HL-60 (cell line): Measurements from ENCODE around the gene HIF3A.

ENCODE experiments used
- DNase-seq, 2 experiments: peaks; one replicate each; pipeline ENCODE4 v3.0.0-alpha.2; 2010 to 2020; ENCODE audit warnings: low read depth in 1 of 2, low spot score in 1 of 2
- H3K27ac ChIP-seq: fragments of 250-450 bp; sonication (Bioruptor Pico); replicated peaks from 2 replicates; pipeline ENCODE4 v1.5.1; 2020; ENCODE audit warnings: mild to moderate bottlenecking, moderate library complexity
- H3K27me3 ChIP-seq: fragments of 250-450 bp; sonication (Bioruptor Pico); 2 replicates; pipeline ENCODE4 v1.5.1; 2021; ENCODE audit warnings: mild to moderate bottlenecking, moderate library complexity; ENCODE audit not compliant: insufficient read depth, poor library complexity, severe bottlenecking
- H3K4me3 ChIP-seq: replicated peaks from 2 replicates; pipeline ENCODE4 v1.5.1; 2011; ENCODE audit warnings: mild to moderate bottlenecking, control low read depth, low read length; ENCODE audit not compliant: insufficient read depth
- GABPA ChIP-seq: IDR thresholded peaks from 2 replicates; pipeline ENCODE4 v1.6.1; 2012; ENCODE audit warnings: low read depth
- POLR2AphosphoS5 ChIP-seq: IDR thresholded peaks from 2 replicates; pipeline ENCODE4 v1.6.1; 2012; ENCODE audit warnings: low read depth
- SPI1 ChIP-seq: IDR thresholded peaks from 2 replicates; pipeline ENCODE4 v1.6.1; 2012; ENCODE audit warnings: low read depth, mild to moderate bottlenecking, borderline replicate concordance
- TF ChIP-seq, protein P1 (sequence below): IDR thresholded peaks from one replicate; pipeline ENCODE4 v1.5.1; 2011; ENCODE audit warnings: low read length, control low read depth, inconsistent platforms; ENCODE audit not compliant: insufficient read depth
- TF ChIP-seq, protein P2 (sequence below): IDR thresholded peaks from 2 replicates; pipeline ENCODE4 v1.6.1; 2012; ENCODE audit warnings: low read depth; ENCODE audit not compliant: insufficient replicate concordance

HIF3A gene

DNA sequence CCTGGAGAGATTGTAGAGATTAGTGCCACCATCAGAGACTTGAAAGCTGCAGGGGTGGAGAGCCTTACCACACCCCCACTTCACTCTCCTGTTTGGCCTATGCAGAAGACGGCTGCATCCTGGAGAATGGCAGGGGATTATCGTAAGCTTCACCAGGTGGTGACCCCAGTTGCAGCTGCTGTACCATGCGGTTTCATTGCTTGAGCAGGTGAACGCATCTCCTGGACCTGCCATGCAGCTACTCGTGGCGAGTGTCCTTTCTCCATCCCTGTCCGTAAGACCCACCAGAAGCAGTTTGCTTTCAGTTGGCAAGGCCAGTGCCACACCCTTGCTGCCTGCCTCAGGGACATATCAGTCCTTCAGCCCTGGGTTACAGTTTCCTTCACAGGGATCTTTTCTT is 71.3 kb downstream of the HIF3A start:
- no peak for TF ChIP-seq POLR2AphosphoS5
- TF ChIP-seq GABPA: no peak
- TF ChIP-seq SPI1: no peak
- TF ChIP-seq, protein P1, sequence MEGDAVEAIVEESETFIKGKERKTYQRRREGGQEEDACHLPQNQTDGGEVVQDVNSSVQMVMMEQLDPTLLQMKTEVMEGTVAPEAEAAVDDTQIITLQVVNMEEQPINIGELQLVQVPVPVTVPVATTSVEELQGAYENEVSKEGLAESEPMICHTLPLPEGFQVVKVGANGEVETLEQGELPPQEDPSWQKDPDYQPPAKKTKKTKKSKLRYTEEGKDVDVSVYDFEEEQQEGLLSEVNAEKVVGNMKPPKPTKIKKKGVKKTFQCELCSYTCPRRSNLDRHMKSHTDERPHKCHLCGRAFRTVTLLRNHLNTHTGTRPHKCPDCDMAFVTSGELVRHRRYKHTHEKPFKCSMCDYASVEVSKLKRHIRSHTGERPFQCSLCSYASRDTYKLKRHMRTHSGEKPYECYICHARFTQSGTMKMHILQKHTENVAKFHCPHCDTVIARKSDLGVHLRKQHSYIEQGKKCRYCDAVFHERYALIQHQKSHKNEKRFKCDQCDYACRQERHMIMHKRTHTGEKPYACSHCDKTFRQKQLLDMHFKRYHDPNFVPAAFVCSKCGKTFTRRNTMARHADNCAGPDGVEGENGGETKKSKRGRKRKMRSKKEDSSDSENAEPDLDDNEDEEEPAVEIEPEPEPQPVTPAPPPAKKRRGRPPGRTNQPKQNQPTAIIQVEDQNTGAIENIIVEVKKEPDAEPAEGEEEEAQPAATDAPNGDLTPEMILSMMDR: no peak
- TF ChIP-seq, protein P2, sequence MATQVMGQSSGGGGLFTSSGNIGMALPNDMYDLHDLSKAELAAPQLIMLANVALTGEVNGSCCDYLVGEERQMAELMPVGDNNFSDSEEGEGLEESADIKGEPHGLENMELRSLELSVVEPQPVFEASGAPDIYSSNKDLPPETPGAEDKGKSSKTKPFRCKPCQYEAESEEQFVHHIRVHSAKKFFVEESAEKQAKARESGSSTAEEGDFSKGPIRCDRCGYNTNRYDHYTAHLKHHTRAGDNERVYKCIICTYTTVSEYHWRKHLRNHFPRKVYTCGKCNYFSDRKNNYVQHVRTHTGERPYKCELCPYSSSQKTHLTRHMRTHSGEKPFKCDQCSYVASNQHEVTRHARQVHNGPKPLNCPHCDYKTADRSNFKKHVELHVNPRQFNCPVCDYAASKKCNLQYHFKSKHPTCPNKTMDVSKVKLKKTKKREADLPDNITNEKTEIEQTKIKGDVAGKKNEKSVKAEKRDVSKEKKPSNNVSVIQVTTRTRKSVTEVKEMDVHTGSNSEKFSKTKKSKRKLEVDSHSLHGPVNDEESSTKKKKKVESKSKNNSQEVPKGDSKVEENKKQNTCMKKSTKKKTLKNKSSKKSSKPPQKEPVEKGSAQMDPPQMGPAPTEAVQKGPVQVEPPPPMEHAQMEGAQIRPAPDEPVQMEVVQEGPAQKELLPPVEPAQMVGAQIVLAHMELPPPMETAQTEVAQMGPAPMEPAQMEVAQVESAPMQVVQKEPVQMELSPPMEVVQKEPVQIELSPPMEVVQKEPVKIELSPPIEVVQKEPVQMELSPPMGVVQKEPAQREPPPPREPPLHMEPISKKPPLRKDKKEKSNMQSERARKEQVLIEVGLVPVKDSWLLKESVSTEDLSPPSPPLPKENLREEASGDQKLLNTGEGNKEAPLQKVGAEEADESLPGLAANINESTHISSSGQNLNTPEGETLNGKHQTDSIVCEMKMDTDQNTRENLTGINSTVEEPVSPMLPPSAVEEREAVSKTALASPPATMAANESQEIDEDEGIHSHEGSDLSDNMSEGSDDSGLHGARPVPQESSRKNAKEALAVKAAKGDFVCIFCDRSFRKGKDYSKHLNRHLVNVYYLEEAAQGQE: no peak
- H3K4me3 ChIP-seq: no peak overlapping the region
- no peak overlapping the region for H3K27ac ChIP-seq
- DNase-seq: no peak
- no peaks in the 10 kb centered on the region for H3K27me3 ChIP-seq

DNA sequence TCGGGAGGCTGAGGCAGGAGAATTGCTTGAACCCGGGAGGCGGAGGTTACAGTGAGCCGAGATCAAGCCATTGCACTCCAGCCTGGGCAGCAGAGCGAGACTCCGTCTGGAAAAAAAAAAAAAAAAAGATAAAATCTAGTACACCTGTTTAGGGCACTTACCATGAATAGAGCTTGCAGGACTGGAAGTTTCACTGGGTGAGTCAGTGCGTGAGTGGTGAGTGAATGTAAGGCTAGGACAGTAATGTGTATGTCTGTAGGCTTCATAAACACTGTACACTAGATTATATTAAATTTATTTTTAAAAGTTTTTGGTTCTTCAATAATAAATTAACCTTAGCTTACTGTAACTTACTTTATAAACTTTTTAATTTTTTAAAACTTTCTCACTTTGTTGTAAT is 73.0 kb downstream of the HIF3A start:
- TF ChIP-seq POLR2AphosphoS5 (no peak), GABPA (no peak), SPI1 (no peak)
- TF ChIP-seq, protein P1: no peak
- TF ChIP-seq, protein P2: no peak
- no peak for DNase-seq

DNA sequence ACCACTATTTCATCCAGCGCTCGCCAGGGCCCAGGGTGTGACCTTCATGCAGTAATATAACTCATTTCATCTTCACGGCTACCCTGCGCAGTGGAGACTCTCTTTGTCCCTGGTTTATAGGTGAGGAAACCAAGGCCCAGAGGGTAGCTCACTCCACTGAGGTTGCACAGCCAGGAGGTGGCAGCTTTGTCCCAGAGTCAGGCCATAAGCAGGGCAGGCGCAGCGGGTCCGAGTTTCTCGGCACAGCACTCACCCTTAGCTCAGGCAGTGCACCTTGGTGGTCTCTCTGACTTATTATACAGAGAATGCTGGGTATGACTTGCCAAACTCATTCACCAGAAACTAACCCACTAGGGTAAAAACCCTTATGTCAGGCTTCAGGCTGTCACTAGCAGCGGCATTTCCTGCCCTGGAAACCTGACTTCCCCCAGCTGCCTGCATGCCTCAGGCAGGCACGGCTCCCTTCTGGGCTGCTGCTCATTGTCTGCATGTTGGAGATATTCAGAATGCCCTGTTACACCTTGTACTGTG is 74.6 kb downstream of the HIF3A start:
- DNase-seq: no peak
- no peak overlapping the region for H3K27ac ChIP-seq
- TF ChIP-seq, protein P1: no peak
- TF ChIP-seq POLR2AphosphoS5 (no peak), SPI1 (no peak), GABPA (no peak)
- TF ChIP-seq, protein P2: no peak

More for the DNA sequence above, 73.0 kb downstream of the HIF3A start:
- no peak overlapping the region for H3K27ac ChIP-seq
- H3K27me3 ChIP-seq: no peaks in the 10 kb centered on the region
- no peak overlapping the region for H3K4me3 ChIP-seq

More for the DNA sequence above, 74.6 kb downstream of the HIF3A start:
- Histone ChIP-seq H3K4me3 (no peak overlapping the region), H3K27me3 (no peaks in the 10 kb centered on the region)
